Sigmoid colon (tissue), 4 donors: ENCODE results near the gene TPRX1.

Source experiments
- EP300 ChIP-seq, 4 donors: sonication (generic); formaldehyde crosslinking; IDR thresholded peaks; one replicate each; pipeline ENCODE4 v1.6.1; 2017; ENCODE audit warnings: antibody characterized with exemption in 4 of 4
- POLR2A ChIP-seq, 2 donors: fragments of 450-650 bp; IDR thresholded peaks; one replicate each; pipeline ENCODE4 v1.6.1; 2016; ENCODE audit warnings: antibody characterized with exemption in 2 of 2, mild to moderate bottlenecking in 2 of 2, moderate library complexity in 2 of 2
- POLR2AphosphoS5 ChIP-seq, 4 donors: sonication (generic); formaldehyde crosslinking; IDR thresholded peaks; one replicate each; pipeline ENCODE4 v1.6.1; 2017; ENCODE audit warnings: antibody characterized with exemption in 4 of 4
- TF ChIP-seq, protein P1 (sequence below), 4 experiments: fragments of 450-650 bp in 3 of 4; fragments of 200-600 bp in 1 of 4; IDR thresholded peaks; one replicate each; pipeline ENCODE4 v1.5.1; 2016 to 2019; ENCODE audit warnings: antibody characterized with exemption in 4 of 4, mild to moderate bottlenecking in 3 of 4, moderate library complexity in 2 of 4

DNA sequence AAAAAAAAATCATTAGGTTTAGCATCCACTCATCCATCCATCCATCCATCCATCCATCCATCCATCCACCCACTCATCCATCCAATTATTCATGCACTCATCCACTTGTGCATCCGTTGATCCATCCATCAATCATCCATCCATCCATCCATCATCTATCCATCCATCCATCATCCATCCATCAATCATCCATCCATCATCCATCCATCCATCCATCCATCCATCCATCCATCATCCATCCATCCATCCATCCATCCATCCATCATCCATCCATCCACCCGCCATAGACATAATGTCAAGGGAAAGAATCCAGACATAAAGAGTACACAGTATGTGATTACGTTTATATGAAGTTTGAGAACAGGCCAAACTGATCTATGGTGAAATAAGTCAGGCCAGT is 34.8 kb downstream of the TPRX1 start:
- no peak for TF ChIP-seq POLR2A (IDR thresholded peaks at IDR 0.05)
- TF ChIP-seq, protein P1, sequence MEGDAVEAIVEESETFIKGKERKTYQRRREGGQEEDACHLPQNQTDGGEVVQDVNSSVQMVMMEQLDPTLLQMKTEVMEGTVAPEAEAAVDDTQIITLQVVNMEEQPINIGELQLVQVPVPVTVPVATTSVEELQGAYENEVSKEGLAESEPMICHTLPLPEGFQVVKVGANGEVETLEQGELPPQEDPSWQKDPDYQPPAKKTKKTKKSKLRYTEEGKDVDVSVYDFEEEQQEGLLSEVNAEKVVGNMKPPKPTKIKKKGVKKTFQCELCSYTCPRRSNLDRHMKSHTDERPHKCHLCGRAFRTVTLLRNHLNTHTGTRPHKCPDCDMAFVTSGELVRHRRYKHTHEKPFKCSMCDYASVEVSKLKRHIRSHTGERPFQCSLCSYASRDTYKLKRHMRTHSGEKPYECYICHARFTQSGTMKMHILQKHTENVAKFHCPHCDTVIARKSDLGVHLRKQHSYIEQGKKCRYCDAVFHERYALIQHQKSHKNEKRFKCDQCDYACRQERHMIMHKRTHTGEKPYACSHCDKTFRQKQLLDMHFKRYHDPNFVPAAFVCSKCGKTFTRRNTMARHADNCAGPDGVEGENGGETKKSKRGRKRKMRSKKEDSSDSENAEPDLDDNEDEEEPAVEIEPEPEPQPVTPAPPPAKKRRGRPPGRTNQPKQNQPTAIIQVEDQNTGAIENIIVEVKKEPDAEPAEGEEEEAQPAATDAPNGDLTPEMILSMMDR (IDR thresholded peaks at IDR 0.05), result no peak
- TF ChIP-seq POLR2AphosphoS5 (IDR thresholded peaks at IDR 0.05), result no peak
- no peak for TF ChIP-seq EP300 (IDR thresholded peaks at IDR 0.05)
